PC-3 (cell line): ENCODE measurements around the gene CEL. TPM values are rescaled to one million over a fixed set of nuclear protein-coding genes. Genes with fewer than 3 reads are reported as not detected.

Experiments
- ATAC-seq: fragments of 200-7000 bp; cut with Tn5 transposase; 2 replicates; pipeline ENCODE4 v1.9.1; 2020; ENCODE audit warnings: mild to moderate bottlenecking, moderate library complexity
- BruUV-seq: library from RNA; stranded (reverse); fragments of 400-500 nt; replicated peaks from 2 replicates; lab custom pipeline; 2021; lab: Mats Ljungman, UMichigan
- CTCF ChIA-PET: fragments of 300-600 bp; sonication (Branson Sonifier 250); formaldehyde crosslinking; loops from one replicate; lab custom pipeline; 2022; ENCODE audit warnings: antibody characterized with exemption; lab: Charles Lee
- POLR2A ChIA-PET: fragments of 300-600 bp; sonication (Branson Sonifier 250); formaldehyde crosslinking; loops from one replicate; lab custom pipeline; 2022; ENCODE audit warnings: antibody characterized with exemption; ENCODE audit not compliant: unreplicated experiment; lab: Charles Lee
- DNase-seq: peaks from one replicate; pipeline ENCODE4 v3.0.0-alpha.2; 2015
- H2AFZ ChIP-seq: fragments of 300-600 bp; sonication (generic); 2 replicates; pipeline ENCODE4 v1.6.0; 2016; ENCODE audit warnings: antibody characterized with exemption, low read length
- H3F3A ChIP-seq: fragments of 300-600 bp; sonication (generic); one replicate; pipeline ENCODE4 v1.6.0; 2017; ENCODE audit warnings: antibody characterized with exemption, low read length, control low read depth, mild to moderate bottlenecking; ENCODE audit not compliant: unreplicated experiment
- H3K27ac ChIP-seq: fragments of 300-600 bp; sonication (generic); 2 replicates; pipeline ENCODE4 v1.5.1; 2016; ENCODE audit warnings: mild to moderate bottlenecking, low read length
- H3K27me3 ChIP-seq: fragments of 300-600 bp; sonication (generic); 2 replicates; pipeline ENCODE4 v1.6.1; 2016; ENCODE audit warnings: low read length, mixed read lengths
- H3K36me3 ChIP-seq: fragments of 300-600 bp; sonication (generic); 2 replicates; pipeline ENCODE4 v1.6.1; 2016; ENCODE audit warnings: low read depth, mixed run types, low read length, mixed read lengths
- H3K4me1 ChIP-seq: fragments of 300-600 bp; sonication (generic); 2 replicates; pipeline ENCODE4 v1.5.1; 2016; ENCODE audit warnings: low read length; ENCODE audit not compliant: insufficient read depth
- H3K4me2 ChIP-seq: fragments of 300-600 bp; sonication (generic); 2 replicates; pipeline ENCODE4 v1.6.0; 2016; ENCODE audit warnings: low read length
- H3K4me3 ChIP-seq: fragments of 300-600 bp; sonication (generic); 2 replicates; pipeline ENCODE4 v1.5.1; 2016; ENCODE audit warnings: mild to moderate bottlenecking, low read length, mixed read lengths
- H3K79me2 ChIP-seq: fragments of 300-600 bp; sonication (generic); 2 replicates; pipeline ENCODE4 v1.6.1; 2017; ENCODE audit warnings: low read length, mixed read lengths
- H3K9ac ChIP-seq: fragments of 300-600 bp; sonication (generic); 2 replicates; pipeline ENCODE4 v1.6.0; 2016; ENCODE audit warnings: mild to moderate bottlenecking, low read length
- H3K9me2 ChIP-seq: fragments of 300-600 bp; sonication (generic); replicated peaks from 2 replicates; pipeline ENCODE4 v1.6.1; 2016; ENCODE audit warnings: mixed run types, low read length, mixed read lengths
- H3K9me3 ChIP-seq: fragments of 300-600 bp; sonication (generic); 2 replicates; pipeline ENCODE4 v1.6.1; 2016; ENCODE audit warnings: low read length, mixed read lengths
- H4K20me1 ChIP-seq: fragments of 300-600 bp; sonication (generic); 2 replicates; pipeline ENCODE4 v1.6.1; 2016; ENCODE audit warnings: low read length, mixed read lengths
- EZH2 ChIP-seq: fragments of 300-600 bp; sonication (generic); IDR thresholded peaks from one replicate; pipeline ENCODE4 v1.6.1; 2017; ENCODE audit warnings: antibody characterized with exemption, mild to moderate bottlenecking, low read length; ENCODE audit not compliant: unreplicated experiment
- EZH2phosphoT487 ChIP-seq: fragments of 300-600 bp; sonication (generic); IDR thresholded peaks from 2 replicates; pipeline ENCODE4 v1.6.1; 2018; ENCODE audit warnings: mild to moderate bottlenecking, antibody characterized with exemption, low read length, borderline replicate concordance
- intact Hi-C: fragments of 100-400 bp; cut with micrococcal nuclease; formaldehyde crosslinking; loops from 2 replicates; pipeline ENCODE4 v1.9.0; 2023
- total RNA-seq: library from RNA; depleted of rRNA; stranded (reverse); fragments of >200 nt; gene quantifications from 2 replicates; pipeline ENCODE4 v1.2.3, GENCODE V29; 2014
- TF ChIP-seq, protein P1 (sequence below): fragments of 300-600 bp; sonication (generic); conservative IDR thresholded peaks from 2 replicates; pipeline ENCODE4 v1.5.1; 2017; ENCODE audit warnings: antibody characterized with exemption, low read depth, mild to moderate bottlenecking, low read length

Gene CEL
- total RNA-seq, 1 experiment from 2014 or later, result 0.47 TPM

DNA sequence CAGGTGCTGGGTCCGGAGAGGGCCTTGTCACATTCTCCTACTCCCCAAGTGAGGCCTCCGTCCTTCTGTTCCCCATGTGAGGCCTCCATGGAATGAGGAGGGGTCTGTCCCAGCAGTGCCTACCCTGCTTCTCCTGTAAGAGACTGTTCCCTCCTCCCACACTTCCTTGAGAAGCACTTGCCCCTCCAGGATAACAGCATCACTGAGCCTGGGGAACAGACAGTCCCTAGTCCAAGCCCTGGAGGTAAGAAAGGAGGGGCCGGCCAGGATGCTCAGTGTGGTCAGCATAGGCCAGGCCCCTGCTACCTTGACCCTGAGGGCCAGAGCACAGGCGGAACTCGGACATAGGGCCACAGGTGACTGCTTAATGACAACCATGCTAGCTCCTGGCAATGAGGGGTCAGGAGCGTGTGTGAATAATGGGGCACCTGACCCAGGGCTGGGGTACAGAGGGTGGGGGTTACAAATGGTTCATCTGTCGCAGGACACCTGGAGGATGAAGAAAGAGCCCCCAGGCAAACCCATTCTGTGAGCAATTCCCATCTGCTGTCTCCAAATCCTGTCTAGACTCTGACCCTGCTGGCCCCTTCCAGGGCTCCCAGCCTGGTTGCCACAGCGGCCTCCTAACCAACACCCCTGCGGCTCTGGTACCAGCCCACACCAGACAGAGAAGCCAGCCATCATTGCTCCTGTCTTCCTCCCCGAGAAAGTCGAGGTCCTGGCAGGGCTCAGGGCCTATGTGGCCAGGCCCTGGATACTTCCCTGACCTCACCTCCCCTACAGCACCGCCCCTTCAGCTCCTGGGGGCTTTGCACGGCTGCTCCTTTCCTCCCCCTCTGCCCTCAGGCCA, 39.0 kb downstream of the CEL start:
- Histone ChIP-seq H3K9ac (no peak overlapping the region), H3K4me1 (peaks cover 9% of the 10 kb centered on the region; the same call in 1 of the 2 replicates), H3K36me3 (peaks cover 28% of the 10 kb centered on the region), H3F3A (no peaks in the 10 kb centered on the region), H2AFZ (no peak overlapping the region), H3K9me2 (no peaks in the 10 kb centered on the region), H3K27me3 (no peaks in the 10 kb centered on the region), H3K79me2 (no peaks in the 10 kb centered on the region), H3K4me3 (no peak overlapping the region), H3K4me2 (no peak overlapping the region), H3K9me3 (no peaks in the 10 kb centered on the region), H3K27ac (no peak overlapping the region), H4K20me1 (no peaks in the 10 kb centered on the region)
- BruUV-seq, result TSS peak; percentile 5
- POLR2A ChIA-PET, result no interaction called here
- CTCF ChIA-PET, result no interaction called here
- no peak for TF ChIP-seq EZH2phosphoT487
- TF ChIP-seq, protein P1, sequence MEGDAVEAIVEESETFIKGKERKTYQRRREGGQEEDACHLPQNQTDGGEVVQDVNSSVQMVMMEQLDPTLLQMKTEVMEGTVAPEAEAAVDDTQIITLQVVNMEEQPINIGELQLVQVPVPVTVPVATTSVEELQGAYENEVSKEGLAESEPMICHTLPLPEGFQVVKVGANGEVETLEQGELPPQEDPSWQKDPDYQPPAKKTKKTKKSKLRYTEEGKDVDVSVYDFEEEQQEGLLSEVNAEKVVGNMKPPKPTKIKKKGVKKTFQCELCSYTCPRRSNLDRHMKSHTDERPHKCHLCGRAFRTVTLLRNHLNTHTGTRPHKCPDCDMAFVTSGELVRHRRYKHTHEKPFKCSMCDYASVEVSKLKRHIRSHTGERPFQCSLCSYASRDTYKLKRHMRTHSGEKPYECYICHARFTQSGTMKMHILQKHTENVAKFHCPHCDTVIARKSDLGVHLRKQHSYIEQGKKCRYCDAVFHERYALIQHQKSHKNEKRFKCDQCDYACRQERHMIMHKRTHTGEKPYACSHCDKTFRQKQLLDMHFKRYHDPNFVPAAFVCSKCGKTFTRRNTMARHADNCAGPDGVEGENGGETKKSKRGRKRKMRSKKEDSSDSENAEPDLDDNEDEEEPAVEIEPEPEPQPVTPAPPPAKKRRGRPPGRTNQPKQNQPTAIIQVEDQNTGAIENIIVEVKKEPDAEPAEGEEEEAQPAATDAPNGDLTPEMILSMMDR, result no peak
- TF ChIP-seq EZH2, result no peak
- intact Hi-C loops, result no loop called here
- no peak for ATAC-seq
- no peak for DNase-seq

DNA sequence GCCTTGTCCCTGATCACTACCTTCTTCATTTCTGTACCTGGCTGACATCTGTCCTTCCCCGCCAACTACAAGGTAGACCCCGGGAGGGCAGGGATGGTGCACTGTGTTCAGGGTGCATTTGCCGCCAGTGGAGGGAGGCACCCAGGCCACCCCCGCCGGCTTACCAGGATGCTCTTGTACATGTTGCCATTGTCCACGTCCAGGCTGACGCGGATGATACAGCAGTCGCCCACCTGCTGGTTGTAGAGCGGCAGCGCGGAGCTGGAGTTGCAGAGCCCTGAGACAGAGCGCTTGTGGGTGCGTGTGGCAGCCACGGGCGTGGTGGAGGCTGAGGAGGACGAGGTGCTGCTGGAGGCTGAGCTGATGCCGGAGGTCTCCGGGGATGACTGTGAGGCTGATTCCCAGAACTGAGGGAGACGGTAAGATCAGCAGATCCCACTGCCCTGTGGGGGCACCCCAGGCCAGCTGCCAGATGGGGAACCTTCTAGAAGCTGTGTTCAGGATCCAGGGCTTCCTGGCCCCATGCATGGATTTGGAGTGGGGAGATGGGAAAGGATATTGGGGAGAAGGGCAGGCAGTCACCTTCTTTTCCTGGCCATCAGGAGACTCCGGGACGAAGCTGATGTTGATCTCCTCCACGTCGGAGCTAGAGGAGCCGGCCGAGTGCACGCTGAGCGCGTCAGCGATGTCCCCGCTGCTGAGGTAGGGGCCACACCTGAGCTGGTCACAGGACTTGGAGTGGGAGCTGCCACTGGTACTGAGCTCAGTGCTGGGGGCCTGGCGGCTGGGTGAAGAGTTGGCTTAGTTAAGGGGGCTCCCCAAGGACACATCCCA, 39.8 kb downstream of the CEL start:
- ChIA-PET POLR2A (no interaction called here), CTCF (no interaction called here)
- peaks cover 28% of the 10 kb centered on the region for H3K36me3 ChIP-seq
- H3K27ac ChIP-seq, result no peak overlapping the region
- DNase-seq, result no peak
- no peak overlapping the region for H3K4me2 ChIP-seq
- BruUV-seq, result no TSS peak
- no peaks in the 10 kb centered on the region for H3K79me2 ChIP-seq
- TF ChIP-seq, protein P1, result no peak
- TF ChIP-seq EZH2 (no peak), EZH2phosphoT487 (no peak)
- ATAC-seq, result no peak
- intact Hi-C loops, result no loop called here
- H3K4me3 ChIP-seq, result no peak overlapping the region
- H3K9me3 ChIP-seq, result no peaks in the 10 kb centered on the region
- H2AFZ ChIP-seq, result no peak overlapping the region
- no peaks in the 10 kb centered on the region for H4K20me1 ChIP-seq
- no peak overlapping the region for H3K9ac ChIP-seq
- H3K4me1 ChIP-seq, result peaks cover 9% of the 10 kb centered on the region; the same call in 1 of the 2 replicates
- no peaks in the 10 kb centered on the region for H3K9me2 ChIP-seq
- no peaks in the 10 kb centered on the region for H3K27me3 ChIP-seq
- no peaks in the 10 kb centered on the region for H3F3A ChIP-seq
